ENCODE data around the gene SRRM4.

- TF ChIP-seq POLR2A (IDR thresholded peaks at IDR 0.05) (no peak), CTCF (IDR thresholded peaks at IDR 0.05 in 4 of 5, conservative IDR thresholded peaks at IDR 0.05 in 1 of 5) (no peak)
These were observed 39.3 kb downstream of the SRRM4 start for GRCh38 chr12:119020406-119021360.
